CD4-positive, CD25-positive, alpha-beta regulatory T cell (primary cell): Measurements from ENCODE around the gene MRTFA. TPM values are rescaled to one million over a fixed set of nuclear protein-coding genes. Genes with fewer than 3 reads are reported as not detected.

Experiments
- ATAC-seq, 2 donors: fragments of 150-1000 bp; cut with Tn5 transposase; one replicate each; pipeline ENCODE4 v1.10.0; 2021; ENCODE audit warnings: low read depth in 2 of 2, moderate number of reproducible peaks in 2 of 2, moderate library complexity in 1 of 2
- DNase-seq, 3 donors: peaks; one replicate each; pipeline versions ENCODE4 v3.0.0 to v3.0.0-alpha.2; 2012 to 2022; ENCODE audit warnings: mixed read lengths in 1 of 3
- H3K27ac ChIP-seq: one replicate; pipeline ENCODE4 v1.7.0; 2013; ENCODE audit warnings: mild to moderate bottlenecking, low read length; ENCODE audit not compliant: insufficient read depth, poor library complexity, severe bottlenecking
- H3K27me3 ChIP-seq: one replicate; pipeline ENCODE4 v1.7.0; 2013; ENCODE audit warnings: low read length; ENCODE audit not compliant: control insufficient read depth, insufficient read depth
- H3K36me3 ChIP-seq: one replicate; pipeline ENCODE4 v1.7.0; 2013; ENCODE audit warnings: mild to moderate bottlenecking, low read length, moderate library complexity; ENCODE audit not compliant: control insufficient read depth, insufficient read depth
- H3K4me1 ChIP-seq: 2 replicates; pipeline ENCODE4 v1.7.0; 2013; ENCODE audit warnings: mild to moderate bottlenecking, low read length; ENCODE audit not compliant: insufficient read depth, control insufficient read depth, poor library complexity, severe bottlenecking
- H3K4me3 ChIP-seq: one replicate; pipeline ENCODE4 v1.7.0; 2013; ENCODE audit warnings: low read depth, mild to moderate bottlenecking, low read length, moderate library complexity
- H3K9me3 ChIP-seq, 2 experiments: 1 replicate in 1 of 2; 2 replicates in 1 of 2; pipeline ENCODE4 v1.7.0; 2013; ENCODE audit warnings: low read length in 2 of 2, mild to moderate bottlenecking in 1 of 2, moderate library complexity in 1 of 2; ENCODE audit not compliant: control insufficient read depth in 2 of 2
- H3K27ac Mint-ChIP-seq, 3 donors: one replicate each; pipeline ENCODE4 v1.8.0; 2020 to 2022; ENCODE audit warnings: mild to moderate bottlenecking in 3 of 3, mixed read lengths in 3 of 3, moderate library complexity in 2 of 3
- H3K27me3 Mint-ChIP-seq: one replicate; pipeline ENCODE4 v1.8.0; 2022; ENCODE audit warnings: mild to moderate bottlenecking, mixed read lengths
- H3K36me3 Mint-ChIP-seq: one replicate; pipeline ENCODE4 v1.8.0; 2020; ENCODE audit warnings: mixed read lengths
- H3K4me1 Mint-ChIP-seq, 4 donors: one replicate each; pipeline ENCODE4 v1.8.0; 2020 to 2022; ENCODE audit warnings: mixed read lengths in 4 of 4, mild to moderate bottlenecking in 1 of 4
- H3K4me3 Mint-ChIP-seq, 4 donors: one replicate each; pipeline ENCODE4 v1.8.0; 2020 to 2022; ENCODE audit warnings: mild to moderate bottlenecking in 4 of 4, mixed read lengths in 4 of 4, moderate library complexity in 3 of 4
- H3K9me3 Mint-ChIP-seq, 7 donors: one replicate each; pipeline ENCODE4 v1.8.0; 2020 to 2022; ENCODE audit warnings: mixed read lengths in 7 of 7, mild to moderate bottlenecking in 3 of 7, moderate library complexity in 2 of 7
- polyA plus RNA-seq, 4 donors: library from polyadenylated mRNA; unstranded; fragments of 300-500 nt; fragmentation: Illumina TruSeq; gene quantifications; one replicate each; pipeline ENCODE4 v1.2.3, GENCODE V29; 2021
- total RNA-seq: library from RNA; stranded (reverse); gene quantifications from one replicate; pipeline ENCODE4 v1.2.3, GENCODE V29; 2022

Gene MRTFA
- total and polyA plus RNA-seq, 5 donors from 2014 or later: 11.3 to 94.5 (median 16.4) TPM

DNA sequence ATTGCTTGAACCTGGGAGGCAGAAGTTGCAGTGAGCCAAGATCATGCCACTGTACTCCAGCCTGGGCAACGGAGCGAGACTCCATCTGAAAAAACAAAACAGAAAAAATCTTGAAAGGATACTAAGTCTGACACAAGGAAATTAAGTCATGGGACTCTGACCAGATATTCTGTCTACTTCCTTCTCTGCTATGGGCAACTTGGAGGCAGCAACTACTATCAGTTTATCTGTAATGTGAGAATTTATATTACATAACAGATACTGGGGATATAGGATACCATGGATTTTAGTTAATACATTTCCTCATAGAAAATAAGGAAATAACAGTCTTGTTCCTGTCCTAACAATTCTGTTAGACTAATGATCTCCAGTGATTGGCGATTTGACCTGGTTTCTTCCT, 267.7 kb downstream of the MRTFA start:
- Histone ChIP-seq H3K36me3 (peaks cover 49% of the 10 kb centered on the region), H3K27ac (no peak overlapping the region), H3K9me3 (no peaks in the 10 kb centered on the region), H3K4me1 (peaks cover 12% of the 10 kb centered on the region), H3K4me3 (no peak overlapping the region), H3K27me3 (no peaks in the 10 kb centered on the region)
- peaks cover 16 to 29% (median 20%) of the 10 kb centered on the region in 4 donors for H3K4me1 Mint-ChIP-seq
- H3K27ac Mint-ChIP-seq: no peak overlapping the region
- H3K9me3 Mint-ChIP-seq: no peaks in the 10 kb centered on the region
- peak overlapping the region in 2 of 4 donors; percentile 48 to 63 for H3K4me3 Mint-ChIP-seq
- ATAC-seq (no peak), DNase-seq (no peak)
- peaks cover 4% of the 10 kb centered on the region for H3K27me3 Mint-ChIP-seq
- H3K36me3 Mint-ChIP-seq: peaks cover 37% of the 10 kb centered on the region

DNA sequence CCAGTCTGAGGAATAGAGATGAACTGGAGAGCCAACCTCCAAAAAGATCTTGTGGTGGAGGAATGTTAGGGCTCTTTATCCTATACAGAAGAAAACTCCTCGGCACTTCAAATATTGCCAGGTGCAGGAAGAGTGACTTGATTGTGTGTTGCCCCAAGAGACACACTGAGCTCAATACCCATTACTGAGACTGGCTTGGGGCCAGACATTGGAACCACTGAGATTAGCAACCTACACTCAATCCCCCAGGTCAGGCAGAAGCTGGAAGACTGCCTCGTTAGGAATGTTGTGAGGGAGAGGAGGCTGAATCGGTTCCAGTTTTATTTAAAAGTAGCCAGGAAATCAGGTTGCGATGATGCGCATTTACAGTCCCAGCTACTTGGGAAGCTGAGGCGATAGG, 268.5 kb downstream of the MRTFA start:
- peak overlapping the region in 2 of 4 donors; percentile 27 to 63 for H3K4me3 Mint-ChIP-seq
- Histone ChIP-seq H3K36me3 (peaks cover 55% of the 10 kb centered on the region), H3K27me3 (no peaks in the 10 kb centered on the region), H3K4me1 (peaks cover 12% of the 10 kb centered on the region), H3K27ac (no peak overlapping the region), H3K4me3 (no peak overlapping the region), H3K9me3 (no peaks in the 10 kb centered on the region)
- H3K27me3 Mint-ChIP-seq: peaks cover 4% of the 10 kb centered on the region
- H3K27ac Mint-ChIP-seq: peak overlapping the region in 2 of 3 donors; percentile 61 to 64
- no peak for DNase-seq
- ATAC-seq: no peak
- H3K9me3 Mint-ChIP-seq: no peaks in the 10 kb centered on the region
- peaks cover 36% of the 10 kb centered on the region for H3K36me3 Mint-ChIP-seq
- peaks cover 12 to 25% (median 15%) of the 10 kb centered on the region in 4 donors for H3K4me1 Mint-ChIP-seq

DNA sequence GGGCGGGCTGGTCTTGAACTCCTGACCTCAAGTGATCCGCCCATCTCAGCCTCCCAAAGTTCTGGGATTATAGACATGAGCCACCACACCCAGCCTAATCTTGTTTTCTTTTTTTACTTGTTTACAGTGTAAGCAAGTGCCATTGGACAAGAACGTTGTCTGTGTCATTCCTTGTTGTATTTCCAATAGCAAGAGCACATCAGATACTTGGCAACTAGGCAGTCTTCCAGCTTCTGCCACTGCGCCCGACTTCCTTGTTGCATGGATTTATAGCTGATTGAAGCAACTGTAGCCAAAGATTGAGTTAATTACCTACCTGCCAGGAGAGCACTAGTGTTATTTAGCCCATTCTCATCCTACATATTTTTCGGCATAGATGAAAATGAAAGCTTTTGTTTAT, 269.2 kb downstream of the MRTFA start:
- Mint-ChIP-seq H3K27ac (no peak overlapping the region), H3K27me3 (peaks cover 4% of the 10 kb centered on the region), H3K9me3 (no peaks in the 10 kb centered on the region), H3K4me3 (no peak overlapping the region), H3K36me3 (peaks cover 43% of the 10 kb centered on the region), H3K4me1 (peaks cover 5 to 18% (median 9%) of the 10 kb centered on the region in 4 donors)
- H3K27ac ChIP-seq: no peak overlapping the region
- peaks cover 12% of the 10 kb centered on the region for H3K4me1 ChIP-seq
- H3K27me3 ChIP-seq: no peaks in the 10 kb centered on the region
- H3K4me3 ChIP-seq: no peak overlapping the region
- no peaks in the 10 kb centered on the region for H3K9me3 ChIP-seq
- no peak for DNase-seq
- no peak for ATAC-seq
- peaks cover 56% of the 10 kb centered on the region for H3K36me3 ChIP-seq

DNA sequence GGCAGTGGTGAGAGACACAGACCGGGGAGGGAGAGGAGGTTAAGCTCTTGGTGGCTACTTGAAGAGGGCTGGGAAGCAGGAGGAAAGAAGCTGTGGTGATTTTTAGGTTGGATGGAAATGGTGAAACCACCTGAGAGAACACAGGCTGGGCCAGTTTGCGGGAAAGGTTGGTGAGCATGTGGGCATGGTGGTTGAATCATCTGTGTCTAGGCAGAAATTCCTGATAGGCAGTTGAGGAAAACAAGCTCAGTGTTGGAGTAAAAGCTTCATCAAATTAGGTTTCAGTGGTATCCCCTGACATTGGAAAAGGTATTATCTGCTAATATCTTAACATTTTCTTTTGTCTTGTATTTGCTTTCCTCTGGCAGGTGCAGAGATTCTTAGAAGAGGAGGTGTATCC, 270.5 kb downstream of the MRTFA start:
- no peak for ATAC-seq
- H3K27me3 ChIP-seq: no peaks in the 10 kb centered on the region
- H3K4me3 ChIP-seq: no peak overlapping the region
- H3K4me1 ChIP-seq: peaks cover 5% of the 10 kb centered on the region
- peak overlapping the region in 1 of 3 donors; percentile 87 for H3K27ac Mint-ChIP-seq
- H3K27ac ChIP-seq: no peak overlapping the region
- H3K36me3 ChIP-seq: peaks cover 69% of the 10 kb centered on the region
- H3K27me3 Mint-ChIP-seq: peaks cover 4% of the 10 kb centered on the region
- H3K9me3 Mint-ChIP-seq: no peaks in the 10 kb centered on the region
- peak overlapping the region in 1 of 4 donors; percentile 49 for H3K4me3 Mint-ChIP-seq
- peaks cover 55% of the 10 kb centered on the region for H3K36me3 Mint-ChIP-seq
- DNase-seq: no peak
- no peaks in the 10 kb centered on the region for H3K9me3 ChIP-seq
- H3K4me1 Mint-ChIP-seq: peaks cover under 1 to 8% (median 4%) of the 10 kb centered on the region in 4 donors

DNA sequence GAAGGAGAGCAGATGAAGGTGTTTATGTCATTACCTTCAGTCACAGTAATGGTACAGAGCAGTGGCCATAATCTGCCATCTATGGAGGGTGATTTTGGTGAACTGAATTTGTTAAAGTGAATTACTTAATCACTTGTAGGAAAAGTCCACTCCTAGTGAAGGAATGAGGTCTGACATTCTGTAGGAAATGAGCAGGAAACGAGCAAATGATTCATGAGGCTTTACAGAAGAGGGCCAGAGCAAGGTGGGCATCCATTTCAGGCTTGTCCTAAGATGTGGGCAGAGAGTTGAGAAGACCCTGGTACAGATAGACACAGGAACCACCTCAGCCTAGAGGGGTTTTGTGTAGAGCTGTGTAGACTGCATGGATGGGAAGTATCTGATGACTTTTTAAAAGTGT, 272.1 kb downstream of the MRTFA start:
- Histone ChIP-seq H3K4me1 (no peaks in the 10 kb centered on the region), H3K9me3 (no peaks in the 10 kb centered on the region), H3K27ac (no peak overlapping the region), H3K4me3 (no peak overlapping the region), H3K36me3 (peaks cover 85% of the 10 kb centered on the region), H3K27me3 (no peaks in the 10 kb centered on the region)
- H3K36me3 Mint-ChIP-seq: peaks cover 66% of the 10 kb centered on the region
- no peak overlapping the region for H3K4me3 Mint-ChIP-seq
- H3K4me1 Mint-ChIP-seq: peaks cover 0 to 7% (median 0%) of the 10 kb centered on the region in 4 donors
- H3K27ac Mint-ChIP-seq: peak overlapping the region in 2 of 3 donors; percentile 20 to 22
- ATAC-seq: no peak
- no peak for DNase-seq
- H3K9me3 Mint-ChIP-seq: no peaks in the 10 kb centered on the region
- H3K27me3 Mint-ChIP-seq: peaks cover 4% of the 10 kb centered on the region

DNA sequence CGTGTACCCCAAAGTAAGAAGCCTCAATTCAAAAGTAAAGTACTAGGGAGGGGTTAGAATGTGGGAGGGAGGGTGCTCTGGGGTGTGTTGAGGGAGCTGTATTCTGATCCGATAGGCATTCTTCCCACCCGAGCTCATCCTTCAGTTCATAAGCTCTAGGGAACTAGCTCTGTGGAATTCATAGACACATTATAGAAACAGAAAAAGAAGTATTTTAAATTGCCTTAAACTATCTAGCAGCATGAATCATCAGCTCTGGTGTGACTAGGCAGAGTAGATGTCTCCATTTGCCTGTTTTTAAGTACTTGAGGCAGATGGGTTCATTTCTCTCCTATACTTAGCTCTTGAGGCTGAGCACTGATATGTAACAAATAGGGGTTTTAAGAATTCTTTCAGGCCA, 273.5 kb downstream of the MRTFA start:
- Mint-ChIP-seq H3K36me3 (peaks cover 74% of the 10 kb centered on the region), H3K4me1 (peaks cover 0 to 10% (median 1%) of the 10 kb centered on the region in 4 donors), H3K27ac (no peak overlapping the region), H3K4me3 (peak overlapping the region in 1 of 4 donors; percentile 50), H3K9me3 (no peaks in the 10 kb centered on the region), H3K27me3 (peaks cover 4% of the 10 kb centered on the region)
- no peak for DNase-seq
- Histone ChIP-seq H3K4me1 (no peaks in the 10 kb centered on the region), H3K9me3 (no peaks in the 10 kb centered on the region), H3K36me3 (peaks cover 96% of the 10 kb centered on the region), H3K4me3 (no peak overlapping the region), H3K27me3 (no peaks in the 10 kb centered on the region), H3K27ac (no peak overlapping the region)
- ATAC-seq: no peak

DNA sequence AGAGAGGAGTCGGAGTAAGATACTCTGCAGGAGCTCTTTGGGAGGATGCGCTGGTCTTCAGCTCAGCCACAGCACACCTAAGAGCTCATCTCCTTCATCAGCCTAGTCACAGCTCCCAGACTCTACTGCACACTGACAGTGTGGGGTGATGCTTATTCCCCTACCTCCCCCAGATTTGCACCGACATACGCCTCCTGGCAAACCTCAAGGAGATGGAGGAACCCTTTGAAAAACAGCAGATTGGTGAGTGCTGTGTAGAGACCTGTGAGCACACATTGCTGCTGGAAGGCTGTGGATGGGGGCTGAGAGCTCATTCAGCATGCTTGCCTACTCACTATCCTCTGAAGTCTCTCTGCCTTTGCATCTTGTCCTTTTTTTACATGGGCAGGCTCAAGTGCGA, 275.4 kb downstream of the MRTFA start:
- Histone ChIP-seq H3K4me3 (no peak overlapping the region), H3K27me3 (no peaks in the 10 kb centered on the region), H3K4me1 (no peaks in the 10 kb centered on the region), H3K36me3 (peaks cover 87% of the 10 kb centered on the region), H3K27ac (no peak overlapping the region), H3K9me3 (no peaks in the 10 kb centered on the region)
- Mint-ChIP-seq H3K4me3 (no peak overlapping the region), H3K4me1 (peaks cover 0 to 10% (median 1%) of the 10 kb centered on the region in 4 donors), H3K27ac (peak overlapping the region in 1 of 3 donors; percentile 11), H3K27me3 (no peaks in the 10 kb centered on the region), H3K36me3 (peaks cover 75% of the 10 kb centered on the region), H3K9me3 (no peaks in the 10 kb centered on the region)
- DNase-seq (no peak), ATAC-seq (no peak)
